Nephron progenitor cell (in vitro differentiated cells): Measurements from ENCODE around the gene CDC14A.

ENCODE experiments used
- DNase-seq: peaks from one replicate; pipeline ENCODE4 v3.0.0; 2021
- H3K27ac Mint-ChIP-seq: 2 replicates; pipeline ENCODE4 v1.8.0; 2021; ENCODE audit warnings: mild to moderate bottlenecking, moderate library complexity, mixed read lengths
- H3K27me3 Mint-ChIP-seq: 2 replicates; pipeline ENCODE4 v1.8.0; 2021; ENCODE audit warnings: mild to moderate bottlenecking, low read depth, mixed read lengths; ENCODE audit not compliant: poor library complexity
- H3K36me3 Mint-ChIP-seq: 2 replicates; pipeline ENCODE4 v1.8.0; 2021; ENCODE audit warnings: low read depth, mixed read lengths
- H3K4me1 Mint-ChIP-seq: 2 replicates; pipeline ENCODE4 v1.8.0; 2021; ENCODE audit warnings: mixed read lengths
- H3K4me3 Mint-ChIP-seq: 2 replicates; pipeline ENCODE4 v1.8.0; 2021; ENCODE audit warnings: mild to moderate bottlenecking, moderate library complexity, mixed read lengths
- H3K9me3 Mint-ChIP-seq: 2 replicates; pipeline ENCODE4 v1.8.0; 2021; ENCODE audit warnings: mild to moderate bottlenecking, moderate library complexity, mixed read lengths
- CTCF ChIP-seq: fragments of 200-600 bp; sonication (generic); IDR thresholded peaks from 2 replicates; pipeline ENCODE4 v1.5.0; 2021; ENCODE audit warnings: antibody characterized with exemption

Gene CDC14A

GRCh38 chr1:100516857-100517256, 164.6 kb downstream of the CDC14A start:
- Mint-ChIP-seq H3K4me1 (peaks cover 29% of the 10 kb centered on the region), H3K4me3 (no peak overlapping the region), H3K27ac (peak overlapping the region; percentile 30), H3K27me3 (no peaks in the 10 kb centered on the region), H3K36me3 (peaks cover 5% of the 10 kb centered on the region), H3K9me3 (no peaks in the 10 kb centered on the region)
- DNase-seq = no peak
- no peak for TF ChIP-seq CTCF

- no peak overlapping the region for H3K27ac Mint-ChIP-seq
- H3K36me3 Mint-ChIP-seq = peaks cover 5% of the 10 kb centered on the region
- DNase-seq = no peak
- no peak overlapping the region for H3K4me3 Mint-ChIP-seq
- no peaks in the 10 kb centered on the region for H3K27me3 Mint-ChIP-seq
- no peaks in the 10 kb centered on the region for H3K9me3 Mint-ChIP-seq
- TF ChIP-seq CTCF = no peak
- H3K4me1 Mint-ChIP-seq = peaks cover 29% of the 10 kb centered on the region
Measured at GRCh38 chr1:100517515-100517914, 165.2 kb downstream of the CDC14A start.

- DNase-seq = no peak
- TF ChIP-seq CTCF = no peak
- Mint-ChIP-seq H3K27ac (peak overlapping the region; percentile 53), H3K9me3 (no peaks in the 10 kb centered on the region), H3K4me3 (no peak overlapping the region), H3K36me3 (peaks cover 5% of the 10 kb centered on the region), H3K4me1 (peaks cover 29% of the 10 kb centered on the region), H3K27me3 (no peaks in the 10 kb centered on the region)
Measured at GRCh38 chr1:100518023-100518422, 165.7 kb downstream of the CDC14A start.

GRCh38 chr1:100523038-100523652, 170.8 kb downstream of the CDC14A start:
- Mint-ChIP-seq H3K27me3 (peaks cover 7% of the 10 kb centered on the region), H3K36me3 (no peaks in the 10 kb centered on the region), H3K27ac (peak overlapping the region; percentile 33), H3K9me3 (no peaks in the 10 kb centered on the region), H3K4me3 (no peak overlapping the region), H3K4me1 (peaks cover 19% of the 10 kb centered on the region)
- no peak for DNase-seq
- TF ChIP-seq CTCF = no peak

GRCh38 chr1:100524355-100524754, 172.0 kb downstream of the CDC14A start:
- H3K27ac Mint-ChIP-seq = no peak overlapping the region
- H3K36me3 Mint-ChIP-seq = no peaks in the 10 kb centered on the region

More at GRCh38 chr1:100524355-100524754, 172.0 kb downstream of the CDC14A start:
- peaks cover 8% of the 10 kb centered on the region for H3K4me1 Mint-ChIP-seq
- H3K9me3 Mint-ChIP-seq = peaks cover 3% of the 10 kb centered on the region
- H3K4me3 Mint-ChIP-seq = no peak overlapping the region
- H3K27me3 Mint-ChIP-seq = peaks cover 11% of the 10 kb centered on the region
- DNase-seq = no peak
- no peak for TF ChIP-seq CTCF
